H1 (cell line): Measurements from ENCODE around the gene SLC25A12.

ENCODE experiments used
- BRCA1 ChIP-seq: IDR thresholded peaks from 2 replicates; pipeline ENCODE4 v1.6.1; 2012; ENCODE audit warnings: low read depth, low read length, improper control_type of control experiment
- CTCF ChIP-seq, 3 experiments: IDR thresholded peaks; 1 replicate in 2 of 3; 2 replicates in 1 of 3; pipeline versions ENCODE4 v1.5.1 to v1.6.1; 2011; ENCODE audit warnings: low read length in 3 of 3, mild to moderate bottlenecking in 3 of 3, inconsistent platforms in 2 of 3, low read depth in 1 of 3, moderate library complexity in 1 of 3; ENCODE audit not compliant: insufficient read depth in 1 of 3; ENCODE audit errors: control extremely low read depth in 1 of 3
- EGR1 ChIP-seq: IDR thresholded peaks from 2 replicates; pipeline ENCODE4 v1.6.1; 2011; ENCODE audit warnings: low read depth, low read length, borderline replicate concordance
- EP300 ChIP-seq, 2 experiments: IDR thresholded peaks; 1 replicate in 1 of 2; 2 replicates in 1 of 2; pipeline ENCODE4 v1.6.1; 2011 to 2012; ENCODE audit warnings: low read depth in 2 of 2, low read length in 2 of 2, mild to moderate bottlenecking in 2 of 2, borderline replicate concordance in 1 of 2, inconsistent platforms in 1 of 2, moderate library complexity in 1 of 2
- FOSL1 ChIP-seq: IDR thresholded peaks from 2 replicates; pipeline ENCODE4 v1.6.1; 2011; ENCODE audit warnings: mild to moderate bottlenecking, low read depth, low read length, moderate library complexity; ENCODE audit not compliant: insufficient read depth
- GABPA ChIP-seq: IDR thresholded peaks from 2 replicates; pipeline ENCODE4 v1.6.1; 2011; ENCODE audit warnings: mild to moderate bottlenecking, low read length, moderate library complexity, borderline replicate concordance; ENCODE audit not compliant: insufficient read depth
- HDAC6 ChIP-seq: IDR thresholded peaks from one replicate; pipeline ENCODE4 v1.7.1; 2012; ENCODE audit warnings: low read depth, mild to moderate bottlenecking, inconsistent platforms, low read length, moderate library complexity
- JUN ChIP-seq: IDR thresholded peaks from 2 replicates; pipeline ENCODE4 v1.6.1; 2011; ENCODE audit warnings: low read depth, mild to moderate bottlenecking, improper control_type of control experiment, low read length
- MAFK ChIP-seq: IDR thresholded peaks from 2 replicates; pipeline ENCODE4 v1.6.1; 2012; ENCODE audit warnings: low read depth, mild to moderate bottlenecking, improper control_type of control experiment, low read length
- POLR2A ChIP-seq, 2 experiments: IDR thresholded peaks; 1 replicate in 1 of 2; 2 replicates in 1 of 2; pipeline ENCODE4 v1.6.1; 2011; ENCODE audit warnings: low read depth in 2 of 2, low read length in 2 of 2, mild to moderate bottlenecking in 2 of 2; ENCODE audit errors: control extremely low read depth in 1 of 2
- SIRT6 ChIP-seq: IDR thresholded peaks from one replicate; pipeline ENCODE4 v1.7.1; 2012; ENCODE audit warnings: low read length, inconsistent platforms
- TAF1 ChIP-seq: IDR thresholded peaks from 2 replicates; pipeline ENCODE4 v1.6.1; 2011; ENCODE audit warnings: mild to moderate bottlenecking, low read depth, low read length
- USF2 ChIP-seq: IDR thresholded peaks from 2 replicates; pipeline ENCODE4 v1.6.1; 2011; ENCODE audit warnings: low read length, improper control_type of control experiment
- YY1 ChIP-seq: IDR thresholded peaks from 2 replicates; pipeline ENCODE4 v1.6.1; 2011; ENCODE audit warnings: low read depth, mild to moderate bottlenecking, low read length

GRCh38 chr2:171882089-171882769 lies 11.8 kb downstream of the SLC25A12 start:
- no peak for TF ChIP-seq CTCF (IDR thresholded peaks at IDR 0.05; ENCODE audit: control extremely low read depth in 1 of 3, insufficient read depth in 1 of 3, low read depth in 1 of 3, low read length in 3 of 3)
- TF ChIP-seq YY1: no peak
- TF ChIP-seq EGR1: no peak
- no peak for TF ChIP-seq MAFK
- no peak for TF ChIP-seq BRCA1
- TF ChIP-seq GABPA: no peak
- no peak for TF ChIP-seq HDAC6
- no peak for TF ChIP-seq TAF1
- no peak for TF ChIP-seq EP300 (IDR thresholded peaks at IDR 0.05; ENCODE audit: borderline replicate concordance in 1 of 2, low read depth in 2 of 2, low read length in 2 of 2)
- TF ChIP-seq FOSL1: no peak
- TF ChIP-seq SIRT6: no peak
- no peak for TF ChIP-seq USF2
- TF ChIP-seq POLR2A (IDR thresholded peaks at IDR 0.05; ENCODE audit: control extremely low read depth in 1 of 2, low read depth in 2 of 2, low read length in 2 of 2): no peak
- no peak for TF ChIP-seq JUN
